Parathyroid adenoma (tissue), 2 donors: ENCODE measurements around the gene FGGY.
"Not testable (repeated sequence)": the region's sequence is repeated elsewhere in the genome, so short reads cannot be mapped to it uniquely, and the experiment has no call there.

ENCODE experiments used
- H2AFZ ChIP-seq: fragments of 300-600 bp; sonication (generic); one replicate; pipeline ENCODE4 v1.7.0; 2017; ENCODE audit warnings: antibody characterized with exemption, mild to moderate bottlenecking
- H3K27ac ChIP-seq: fragments of 300-600 bp; sonication (generic); one replicate; pipeline ENCODE4 v1.7.0; 2017
- H3K27me3 ChIP-seq: fragments of 300-600 bp; sonication (generic); one replicate; pipeline ENCODE4 v1.7.0; 2017; ENCODE audit warnings: low read length; ENCODE audit not compliant: control insufficient read depth, insufficient read depth
- H3K36me3 ChIP-seq: fragments of 300-600 bp; sonication (generic); one replicate; pipeline ENCODE4 v1.7.0; 2017; ENCODE audit warnings: low read length; ENCODE audit not compliant: control insufficient read depth, insufficient read depth
- H3K4me1 ChIP-seq: fragments of 300-600 bp; sonication (generic); one replicate; pipeline ENCODE4 v1.7.0; 2017; ENCODE audit warnings: control low read depth
- H3K4me2 ChIP-seq: fragments of 300-600 bp; sonication (generic); one replicate; pipeline ENCODE4 v1.7.0; 2017; ENCODE audit warnings: low read length
- H3K4me3 ChIP-seq: fragments of 300-600 bp; sonication (generic); one replicate; pipeline ENCODE4 v1.7.0; 2017; ENCODE audit warnings: low read depth, low read length
- H3K79me2 ChIP-seq: fragments of 300-600 bp; sonication (generic); one replicate; pipeline ENCODE4 v1.7.0; 2017; ENCODE audit warnings: control low read depth
- H3K9ac ChIP-seq: fragments of 300-600 bp; sonication (generic); one replicate; pipeline ENCODE4 v1.7.0; 2017; ENCODE audit warnings: mild to moderate bottlenecking
- H3K9me3 ChIP-seq: fragments of 300-600 bp; sonication (generic); one replicate; pipeline ENCODE4 v1.7.0; 2017; ENCODE audit warnings: low read length; ENCODE audit not compliant: control insufficient read depth
- CTCF ChIP-seq: fragments of 300-600 bp; sonication (generic); IDR thresholded peaks from one replicate; pipeline ENCODE4 v1.7.0; 2017; ENCODE audit warnings: antibody characterized with exemption, mild to moderate bottlenecking
- donor health status: primary hyperparathyroidism.

FGGY gene

GRCh38 chr1:59732214-59732955, 435.5 kb downstream of the FGGY start:
- Histone ChIP-seq H2AFZ (peak overlapping the region; percentile 31), H3K9me3 (no peaks in the 10 kb centered on the region), H3K27me3 (no peaks in the 10 kb centered on the region), H3K4me1 (peaks cover 16% of the 10 kb centered on the region), H3K27ac (peak overlapping the region; percentile 77), H3K9ac (no peak overlapping the region), H3K4me2 (no peak overlapping the region), H3K36me3 (no peaks in the 10 kb centered on the region), H3K79me2 (no peaks in the 10 kb centered on the region), H3K4me3 (no peak overlapping the region)
- TF ChIP-seq CTCF: no peak

GRCh38 chr1:59733443-59734141, 436.7 kb downstream of the FGGY start:
- no peaks in the 10 kb centered on the region for H3K79me2 ChIP-seq
- H3K36me3 ChIP-seq: no peaks in the 10 kb centered on the region
- H3K9ac ChIP-seq: no peak overlapping the region
- no peak overlapping the region for H3K4me3 ChIP-seq
- peak overlapping the region; percentile 27 for H3K4me2 ChIP-seq
- peaks cover 16% of the 10 kb centered on the region for H3K4me1 ChIP-seq
- peak overlapping the region; percentile 31 for H2AFZ ChIP-seq
- peak overlapping the region; percentile 77 for H3K27ac ChIP-seq
- TF ChIP-seq CTCF: no peak
- H3K27me3 ChIP-seq: no peaks in the 10 kb centered on the region
- H3K9me3 ChIP-seq: no peaks in the 10 kb centered on the region

- not testable (repeated sequence) for H3K9me3 ChIP-seq, H3K9ac ChIP-seq, H3K27me3 ChIP-seq, H2AFZ ChIP-seq, H3K79me2 ChIP-seq, H3K4me2 ChIP-seq, H3K36me3 ChIP-seq, H3K27ac ChIP-seq, H3K4me3 ChIP-seq
- H3K4me1 ChIP-seq: peaks cover 12% of the 10 kb centered on the region
Measured at GRCh38 chr1:59735927-59736326, 439.0 kb downstream of the FGGY start.

GRCh38 chr1:59736744-59737143, 439.9 kb downstream of the FGGY start:
- Histone ChIP-seq H3K4me3 (no peak overlapping the region), H3K27ac (no peak overlapping the region), H3K4me1 (peaks cover 10% of the 10 kb centered on the region)

More at GRCh38 chr1:59736744-59737143, 439.9 kb downstream of the FGGY start:
- no peaks in the 10 kb centered on the region for H3K27me3 ChIP-seq
- no peaks in the 10 kb centered on the region for H3K79me2 ChIP-seq
- no peak overlapping the region for H3K4me2 ChIP-seq
- H3K36me3 ChIP-seq: no peaks in the 10 kb centered on the region
- no peak for TF ChIP-seq CTCF
- H3K9ac ChIP-seq: no peak overlapping the region
- no peaks in the 10 kb centered on the region for H3K9me3 ChIP-seq
- H2AFZ ChIP-seq: no peak overlapping the region
